Astrocyte of the spinal cord (primary cell): Measurements from ENCODE around the gene NLGN1.

ENCODE experiments used
- DNase-seq: peaks from one replicate; pipeline ENCODE4 v3.0.0; 2011; ENCODE audit warnings: low read depth, low spot score
- H3K4me3 ChIP-seq: 2 replicates; pipeline ENCODE4 v1.5.1; 2011; ENCODE audit warnings: low read depth, mild to moderate bottlenecking, low read length, moderate library complexity
- CTCF ChIP-seq: IDR thresholded peaks from 2 replicates; pipeline ENCODE4 v1.5.1; 2012; ENCODE audit warnings: low read depth, mild to moderate bottlenecking, low read length, inconsistent platforms
- in situ Hi-C: cut with HindIII; loops from 2 replicates; pipeline ENCODE4 v1.10.0; 2017; ENCODE audit warnings: low sequenced_read_pairs

The NLGN1 gene

GRCh38 chr3:174062923-174063322 lies 665.4 kb downstream of the NLGN1 start:
- H3K4me3 ChIP-seq: no peak overlapping the region
- no peak for TF ChIP-seq CTCF
- in situ Hi-C loops: no loop called here
- peak; percentile 13 for DNase-seq

GRCh38 chr3:174068035-174068434 lies 670.5 kb downstream of the NLGN1 start:
- no peak for DNase-seq
- no peak for TF ChIP-seq CTCF
- no peak overlapping the region for H3K4me3 ChIP-seq
- in situ Hi-C loops: no loop called here

- in situ Hi-C loops: no loop called here
- TF ChIP-seq CTCF: no peak
- DNase-seq: no peak
- H3K4me3 ChIP-seq: no peak overlapping the region
These were observed 675.1 kb downstream of the NLGN1 start for GRCh38 chr3:174072675-174073074.

GRCh38 chr3:174083706-174084105 lies 686.2 kb downstream of the NLGN1 start:
- in situ Hi-C loops: no loop called here
- no peak for TF ChIP-seq CTCF
- no peak overlapping the region for H3K4me3 ChIP-seq
- DNase-seq: no peak

GRCh38 chr3:174089592-174089991 lies 692.0 kb downstream of the NLGN1 start:
- DNase-seq: no peak
- H3K4me3 ChIP-seq: no peak overlapping the region
- no peak for TF ChIP-seq CTCF
- in situ Hi-C loops: no loop called here

GRCh38 chr3:174094669-174095068 lies 697.1 kb downstream of the NLGN1 start:
- TF ChIP-seq CTCF: no peak
- DNase-seq: no peak
- in situ Hi-C loops: no loop called here

GRCh38 chr3:174097686-174098085 lies 700.1 kb downstream of the NLGN1 start:
- no peak for TF ChIP-seq CTCF
- H3K4me3 ChIP-seq: no peak overlapping the region
- DNase-seq: no peak
- in situ Hi-C loops: no loop called here

More at GRCh38 chr3:174094669-174095068, 697.1 kb downstream of the NLGN1 start:
- H3K4me3 ChIP-seq: no peak overlapping the region
